MG63 (cell line): Measurements from ENCODE around the gene SHD. TPM values are rescaled to one million over a fixed set of nuclear protein-coding genes. Genes with fewer than 3 reads are reported as not detected.
A peak's percentile ranks its signal among the peaks of the same experiment; 100 is the strongest.
"Not testable (repeated sequence)": the region's sequence is repeated elsewhere in the genome, so short reads cannot be mapped to it uniquely, and the experiment has no call there.

Experiments used
- DNase-seq: peaks from one replicate; pipeline ENCODE4 v3.0.0-alpha.2; 2020
- H3K27me3 ChIP-seq: fragments of 250-450 bp; sonication (Bioruptor Pico); 2 replicates; pipeline ENCODE4 v1.5.1; 2020; ENCODE audit warnings: mild to moderate bottlenecking, moderate library complexity
- H3K36me3 ChIP-seq: fragments of 250-450 bp; sonication (Bioruptor Pico); 2 replicates; pipeline ENCODE4 v1.5.1; 2020; ENCODE audit warnings: mild to moderate bottlenecking, moderate library complexity
- H3K4me3 ChIP-seq: fragments of 250-450 bp; sonication (Bioruptor Pico); 2 replicates; pipeline ENCODE4 v1.5.1; 2020; ENCODE audit warnings: mild to moderate bottlenecking, moderate library complexity
- H3K9me3 ChIP-seq: fragments of 250-450 bp; sonication (Bioruptor Pico); 2 replicates; pipeline ENCODE4 v1.5.1; 2020; ENCODE audit warnings: mild to moderate bottlenecking, moderate library complexity
- total RNA-seq: library from RNA; depleted of rRNA; stranded (reverse); fragments of >200 nt; shearing (Covaris generic); gene quantifications from 2 replicates; pipeline ENCODE4 v1.2.3, GENCODE V29; 2014; ENCODE audit warnings: low replicate concordance

Gene SHD
- total RNA-seq, 1 experiment from 2014 or later = not detected

DNA sequence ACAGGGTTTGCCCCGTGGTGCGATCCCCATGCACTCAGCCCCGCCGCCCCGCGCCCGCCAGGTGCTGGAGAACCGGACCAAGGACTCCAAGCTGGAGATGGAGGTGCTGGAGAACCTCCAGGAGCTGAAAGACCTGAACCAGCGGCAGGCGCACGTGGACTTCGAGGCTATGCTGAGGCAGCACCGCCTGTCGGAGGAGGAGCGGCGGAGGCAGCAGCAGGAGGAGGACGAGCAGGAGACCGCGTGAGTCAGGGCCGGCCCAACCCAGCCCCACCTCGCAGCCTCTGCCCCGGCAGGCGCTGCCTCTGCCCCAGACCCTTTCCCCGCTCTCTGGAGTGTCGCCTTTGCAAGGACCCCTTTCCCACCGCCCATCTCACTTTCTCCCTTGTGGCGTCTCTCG lies 20.9 kb upstream of the SHD start:
- Histone ChIP-seq H3K36me3 (peaks cover 11% of the 10 kb centered on the region), H3K27me3 (no peaks in the 10 kb centered on the region), H3K4me3 (no peak overlapping the region), H3K9me3 (no peaks in the 10 kb centered on the region)
- no peak for DNase-seq

GRCh38 chr19:4260613-4261191 lies 18.4 kb upstream of the SHD start:
- no peak for DNase-seq
- Histone ChIP-seq H3K27me3 (no peaks in the 10 kb centered on the region), H3K36me3 (peaks cover 8% of the 10 kb centered on the region), H3K9me3 (no peaks in the 10 kb centered on the region), H3K4me3 (no peak overlapping the region)

GRCh38 chr19:4264812-4265211 lies 14.3 kb upstream of the SHD start:
- no peak overlapping the region for H3K4me3 ChIP-seq
- no peak for DNase-seq
- H3K27me3 ChIP-seq = no peaks in the 10 kb centered on the region
- no peaks in the 10 kb centered on the region for H3K9me3 ChIP-seq
- no peaks in the 10 kb centered on the region for H3K36me3 ChIP-seq

DNA sequence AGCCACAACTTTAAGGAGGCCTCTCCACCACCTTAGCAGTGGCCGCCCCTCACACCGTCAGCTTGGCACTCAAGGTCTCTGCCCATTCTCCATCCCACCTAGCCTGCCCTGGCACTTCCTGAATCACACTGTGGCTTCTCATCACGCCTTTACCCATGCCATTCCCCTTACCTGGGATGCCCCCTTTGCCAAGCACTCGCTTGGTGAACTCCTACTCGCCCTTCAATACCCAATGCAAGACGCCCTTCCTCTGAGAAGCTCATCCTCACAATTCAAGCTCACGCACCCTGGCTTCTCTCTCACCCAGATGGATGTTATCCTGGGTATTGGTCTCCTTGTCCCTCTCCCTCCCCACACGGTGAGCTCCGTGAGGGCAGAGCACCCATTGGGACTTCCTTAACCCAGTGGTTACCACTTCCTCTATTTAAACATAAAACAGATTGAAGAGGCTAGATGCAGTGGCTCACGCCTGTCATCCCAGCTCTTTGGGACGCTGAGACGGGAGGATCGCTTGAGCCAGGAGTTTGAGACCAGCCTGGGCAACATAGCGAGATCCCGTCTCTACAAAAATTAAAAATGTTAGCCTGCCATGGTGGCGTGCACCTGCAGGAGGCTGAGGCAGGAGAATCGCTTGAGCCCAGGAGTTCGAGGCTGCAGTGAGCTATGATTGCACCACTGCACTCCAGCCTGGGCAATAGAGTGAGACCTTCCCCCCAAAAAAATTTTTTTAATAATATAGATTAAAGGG lies 12.6 kb upstream of the SHD start:
- no peaks in the 10 kb centered on the region; the same call in 1 of the 2 replicates for H3K36me3 ChIP-seq
- no peak overlapping the region for H3K4me3 ChIP-seq
- DNase-seq = no peak
- H3K27me3 ChIP-seq = no peaks in the 10 kb centered on the region
- no peaks in the 10 kb centered on the region for H3K9me3 ChIP-seq

- Histone ChIP-seq H3K4me3 (no peak overlapping the region), H3K9me3 (no peaks in the 10 kb centered on the region), H3K36me3 (no peaks in the 10 kb centered on the region; the same call in 1 of the 2 replicates), H3K27me3 (no peaks in the 10 kb centered on the region)
- peak; percentile 16 for DNase-seq
These were observed 11.8 kb upstream of the SHD start for GRCh38 chr19:4267101-4267900.

- H3K36me3 ChIP-seq = no peaks in the 10 kb centered on the region; the same call in 1 of the 2 replicates
- no peaks in the 10 kb centered on the region for H3K9me3 ChIP-seq
- H3K27me3 ChIP-seq = no peaks in the 10 kb centered on the region
- no peak overlapping the region for H3K4me3 ChIP-seq
- DNase-seq = no peak
These were observed 10.9 kb upstream of the SHD start for GRCh38 chr19:4267901-4268815.

DNA sequence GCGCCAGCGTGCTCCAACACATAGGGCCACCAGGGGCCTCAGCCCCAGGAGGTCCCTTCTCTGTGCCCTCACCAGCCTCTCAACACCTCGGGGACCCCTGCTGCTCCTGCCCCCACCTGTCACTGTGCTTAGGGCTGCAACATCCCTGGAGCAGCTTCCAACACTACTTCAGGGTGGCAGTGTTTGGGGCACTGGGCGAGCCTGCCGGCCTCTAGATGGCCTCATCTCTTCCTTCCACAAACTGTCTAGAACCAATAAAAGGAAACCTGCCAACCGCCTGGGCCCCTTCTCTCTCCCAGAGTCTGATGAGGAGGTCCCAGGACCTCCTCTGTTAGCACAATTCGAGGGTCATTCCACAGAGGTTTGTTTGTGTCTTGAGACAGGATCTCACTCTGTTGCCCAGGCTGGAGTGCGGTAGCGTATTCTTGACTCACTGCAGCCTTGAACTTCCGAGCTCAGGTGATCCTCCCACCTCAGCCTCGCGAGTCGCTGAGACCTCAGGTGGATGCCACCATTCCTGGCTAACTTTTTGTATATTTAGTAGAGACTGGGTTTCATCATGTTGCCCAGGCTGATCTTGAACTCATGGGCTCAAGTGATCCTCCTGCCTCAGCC lies 10.1 kb upstream of the SHD start:
- H3K36me3 ChIP-seq = no peaks in the 10 kb centered on the region; the same call in 1 of the 2 replicates

DNA sequence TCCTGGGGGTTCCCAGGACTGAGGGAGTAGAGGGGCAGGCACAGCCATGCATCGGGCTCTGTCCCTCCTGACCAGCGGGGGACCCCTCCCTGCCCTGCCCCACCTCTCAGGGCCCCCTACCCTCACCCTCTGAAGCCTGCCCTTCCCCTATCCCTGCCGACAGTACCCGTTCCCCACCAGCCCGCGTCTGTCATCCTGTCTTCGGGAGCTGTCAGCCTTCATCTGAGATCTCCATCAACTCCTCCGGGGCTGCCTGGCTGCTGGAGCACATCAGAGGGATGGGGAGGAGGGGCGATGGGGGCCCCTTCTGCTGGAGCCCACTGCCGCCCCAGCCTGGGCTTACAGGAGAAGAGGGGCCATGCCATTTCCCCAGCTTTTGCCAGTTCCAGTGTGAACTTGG lies 6.2 kb upstream of the SHD start:
- DNase-seq = no peak
- H3K36me3 ChIP-seq = no peaks in the 10 kb centered on the region; the same call in 1 of the 2 replicates
- H3K9me3 ChIP-seq = no peaks in the 10 kb centered on the region
- no peak overlapping the region for H3K4me3 ChIP-seq
- no peaks in the 10 kb centered on the region for H3K27me3 ChIP-seq

More for the DNA sequence above, 10.1 kb upstream of the SHD start:
- no peak overlapping the region for H3K4me3 ChIP-seq
- no peaks in the 10 kb centered on the region for H3K27me3 ChIP-seq
- DNase-seq = no peak
- no peaks in the 10 kb centered on the region for H3K9me3 ChIP-seq

GRCh38 chr19:4274321-4274686 lies 4.8 kb upstream of the SHD start:
- not testable (repeated sequence) for H3K27me3 ChIP-seq, H3K36me3 ChIP-seq, DNase-seq, H3K4me3 ChIP-seq, H3K9me3 ChIP-seq

GRCh38 chr19:4277191-4277696 lies 1.8 kb upstream of the SHD start:
- DNase-seq = no peak
- Histone ChIP-seq H3K27me3 (peaks cover 21% of the 10 kb centered on the region), H3K4me3 (no peak overlapping the region), H3K9me3 (no peaks in the 10 kb centered on the region), H3K36me3 (no peaks in the 10 kb centered on the region)

DNA sequence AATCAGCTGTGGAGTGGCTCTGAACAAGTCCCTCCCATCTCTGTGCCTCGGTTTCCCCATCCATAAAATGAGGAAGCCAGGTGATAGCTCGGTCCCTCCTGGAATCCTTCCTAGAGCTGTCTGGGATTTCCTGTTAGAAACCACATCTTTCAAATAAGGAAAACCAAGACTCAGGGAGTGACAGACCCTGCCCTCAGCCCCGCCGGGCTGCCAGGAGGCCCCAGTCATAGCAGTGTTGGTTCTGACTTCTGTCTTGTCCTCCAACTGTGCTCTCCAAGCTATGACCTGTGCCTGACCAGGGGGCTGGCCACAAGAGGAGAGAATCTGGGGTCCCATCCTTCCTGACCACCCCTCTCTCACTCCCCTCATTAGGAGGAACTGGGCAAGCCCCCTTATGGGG lies 1.1 kb upstream of the SHD start:
- no peak overlapping the region for H3K4me3 ChIP-seq
- no peaks in the 10 kb centered on the region for H3K9me3 ChIP-seq
- peaks cover 26% of the 10 kb centered on the region for H3K27me3 ChIP-seq
- no peak for DNase-seq
- no peaks in the 10 kb centered on the region for H3K36me3 ChIP-seq

DNA sequence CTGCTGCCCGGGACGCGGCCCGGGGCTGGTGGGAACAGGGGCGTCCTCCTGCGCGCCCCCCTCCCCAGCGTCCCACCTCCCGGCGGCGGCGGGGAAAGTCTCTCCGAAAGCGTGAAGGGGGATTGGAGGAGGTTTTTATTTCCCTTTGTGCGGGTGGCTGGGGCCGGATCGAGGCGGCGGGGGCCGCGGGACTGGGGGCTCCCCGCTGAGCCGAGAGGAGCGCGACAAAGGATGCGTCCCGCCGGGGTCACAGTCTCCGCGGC lies 132 bp downstream of the SHD start:
- H3K27me3 ChIP-seq = peaks cover 34% of the 10 kb centered on the region
- no peak for DNase-seq
- no peak overlapping the region for H3K4me3 ChIP-seq
- H3K36me3 ChIP-seq = no peaks in the 10 kb centered on the region
- no peaks in the 10 kb centered on the region for H3K9me3 ChIP-seq

DNA sequence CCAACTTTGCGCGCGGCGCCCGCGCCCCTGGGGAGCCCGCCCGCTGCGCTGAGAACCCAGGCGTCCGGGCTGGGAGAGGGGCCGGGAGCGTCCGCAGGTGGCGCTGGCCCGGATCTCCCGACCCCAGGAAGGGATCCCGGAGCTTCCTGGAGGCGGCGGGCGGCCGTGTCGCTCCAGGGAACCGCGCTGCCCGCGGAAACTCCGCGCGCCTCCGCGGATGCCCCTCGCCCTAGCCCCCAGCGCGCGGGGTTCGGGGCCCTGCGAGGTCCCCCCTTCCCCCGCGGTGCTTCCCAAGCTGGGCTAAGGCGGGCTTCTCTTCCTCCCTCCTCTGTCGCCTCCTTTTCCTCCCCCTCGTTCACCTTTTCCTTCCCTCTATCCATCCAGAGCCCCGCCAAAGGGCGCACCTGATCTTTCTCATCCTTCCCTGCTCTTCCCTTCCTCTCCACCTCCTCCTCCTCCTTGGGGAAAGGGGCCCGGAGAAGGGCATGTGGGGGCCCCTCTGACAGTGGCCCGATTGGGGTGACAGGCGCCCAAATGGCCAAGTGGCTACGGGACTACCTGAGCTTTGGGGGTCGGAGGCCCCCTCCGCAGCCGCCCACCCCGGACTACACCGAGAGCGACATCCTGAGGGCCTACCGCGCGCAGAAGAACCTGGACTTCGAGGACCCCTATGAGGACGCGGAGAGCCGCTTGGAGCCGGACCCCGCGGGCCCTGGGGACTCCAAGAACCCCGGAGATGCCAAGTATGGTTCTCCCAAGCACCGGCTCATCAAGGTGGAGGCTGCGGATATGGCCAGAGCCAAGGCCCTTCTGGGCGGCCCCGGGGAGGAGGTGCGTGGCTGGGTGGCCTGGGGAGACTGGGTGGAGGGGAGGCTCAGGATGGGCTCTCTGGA lies 710 bp downstream of the SHD start:
- no peaks in the 10 kb centered on the region for H3K36me3 ChIP-seq
- no peak overlapping the region for H3K4me3 ChIP-seq
- DNase-seq = no peak
- peaks cover 40% of the 10 kb centered on the region for H3K27me3 ChIP-seq
- no peaks in the 10 kb centered on the region for H3K9me3 ChIP-seq

DNA sequence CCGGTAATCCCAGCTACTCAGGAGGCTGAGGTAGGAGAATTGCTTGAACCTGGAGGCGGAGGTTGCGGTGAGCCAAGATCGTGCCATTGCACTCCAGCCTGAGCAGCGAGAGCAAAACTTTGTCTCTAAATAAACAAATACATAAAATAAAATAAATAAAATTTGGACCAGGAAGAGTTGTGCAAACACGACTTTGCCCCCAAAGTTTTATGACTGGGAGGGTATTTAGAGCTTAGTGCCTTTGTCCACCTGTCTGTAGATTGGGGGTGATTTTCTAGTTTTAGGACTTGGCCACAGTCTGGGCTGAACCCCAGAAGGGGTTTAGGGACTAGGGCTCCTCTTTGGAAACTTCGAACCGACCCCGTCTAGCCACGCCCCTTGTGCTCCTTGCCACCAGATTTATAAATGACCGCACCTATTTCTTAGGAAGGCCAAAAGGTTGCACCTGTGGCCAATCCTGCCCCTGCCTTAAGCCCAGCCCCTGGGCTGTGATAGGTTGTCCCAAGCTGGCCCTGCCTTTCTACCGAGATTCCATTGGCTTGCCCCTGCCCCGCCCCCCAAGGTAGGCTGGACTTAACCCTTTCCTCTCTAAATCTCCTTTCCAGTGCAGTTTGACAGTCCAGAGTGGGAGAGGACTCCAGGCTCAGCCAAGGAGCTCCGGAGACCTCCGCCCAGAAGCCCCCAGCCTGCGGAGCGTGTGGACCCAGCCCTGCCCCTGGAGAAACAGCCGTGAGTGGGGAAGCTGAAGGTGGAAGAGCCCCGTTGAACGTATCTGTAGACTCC lies 5.3 kb downstream of the SHD start:
- Histone ChIP-seq H3K9me3 (no peaks in the 10 kb centered on the region), H3K27me3 (peaks cover 43% of the 10 kb centered on the region), H3K36me3 (no peaks in the 10 kb centered on the region), H3K4me3 (no peak overlapping the region)
- peak; percentile 10 for DNase-seq

GRCh38 chr19:4284974-4285373 lies 5.9 kb downstream of the SHD start:
- H3K9me3 ChIP-seq = no peaks in the 10 kb centered on the region
- H3K4me3 ChIP-seq = no peak overlapping the region
- no peaks in the 10 kb centered on the region for H3K36me3 ChIP-seq
- H3K27me3 ChIP-seq = peaks cover 37% of the 10 kb centered on the region
- DNase-seq = no peak
